NCI-H526 (cell line): ENCODE data around the gene NOTCH4.

Experiments
- DNase-seq, 2 experiments: peaks; one replicate each; lab custom pipeline; 2025; lab: John Stamatoyannopoulos, UW

NOTCH4 gene

GRCh38 chr6:32181148-32181702, 42.6 kb downstream of the NOTCH4 start:
- no peak for DNase-seq

- DNase-seq, result no peak
Observed at GRCh38 chr6:32179766-32180405, 44.0 kb downstream of the NOTCH4 start.

- DNase-seq, result no peak
Observed at GRCh38 chr6:32178547-32179440, 45.1 kb downstream of the NOTCH4 start.

GRCh38 chr6:32177788-32178546, 45.9 kb downstream of the NOTCH4 start, which contains the start of gene RNF5:
RNF5 (plus strand) TSS chr6:32178405; CDS start chr6:32178512, 107 bp downstream.
- peak; percentile 99 to 100 for DNase-seq

GRCh38 chr6:32177183-32177787, 46.6 kb downstream of the NOTCH4 start:
- DNase-seq, result peak; percentile 77 to 85

GRCh38 chr6:32176476-32177182, 47.2 kb downstream of the NOTCH4 start:
- peak in 1 of 2 experiments; percentile 35 for DNase-seq

- peak; percentile 83 to 96 for DNase-seq
Observed at GRCh38 chr6:32175711-32176475, 48.0 kb downstream of the NOTCH4 start, which contains the start of gene AGPAT1. AGPAT1 (minus strand) TSS chr6:32176084; CDS start chr6:32171496, 4,588 bp downstream.

GRCh38 chr6:32175322-32175710, 48.6 kb downstream of the NOTCH4 start:
- no peak for DNase-seq

- DNase-seq, result no peak
Observed at GRCh38 chr6:32174416-32174815, 49.5 kb downstream of the NOTCH4 start.

- no peak for DNase-seq
Observed at GRCh38 chr6:32173051-32173727, 50.7 kb downstream of the NOTCH4 start.

- no peak for DNase-seq
Observed at GRCh38 chr6:32171234-32171633, 52.6 kb downstream of the NOTCH4 start.

GRCh38 chr6:32170294-32170693, 53.6 kb downstream of the NOTCH4 start:
- no peak for DNase-seq

- DNase-seq, result no peak
Observed at GRCh38 chr6:32168807-32169591, 54.9 kb downstream of the NOTCH4 start.

GRCh38 chr6:32168350-32168749, 55.5 kb downstream of the NOTCH4 start:
- DNase-seq, result no peak

GRCh38 chr6:32167761-32168262, 56.1 kb downstream of the NOTCH4 start:
- DNase-seq, result no peak

GRCh38 chr6:32167154-32167760, 56.6 kb downstream of the NOTCH4 start:
- DNase-seq, result no peak

- no peak for DNase-seq
Observed at GRCh38 chr6:32166411-32167061, 57.3 kb downstream of the NOTCH4 start.

- no peak for DNase-seq
Observed at GRCh38 chr6:32164295-32164694, 59.6 kb downstream of the NOTCH4 start, which contains the start of gene EGFL8. EGFL8 (plus strand) TSS chr6:32164595; CDS start chr6:32166166, 1,571 bp downstream.
